Measurements from ENCODE around the gene DPPA3.
"Not testable (repeated sequence)": the region's sequence is repeated elsewhere in the genome, so short reads cannot be mapped to it uniquely, and the experiment has no call there.

DPPA3 gene

GRCh38 chr12:7731486-7731885 lies 20.3 kb downstream of the DPPA3 start:
- DNase-seq, result no peak

GRCh38 chr12:7732993-7733392 lies 21.8 kb downstream of the DPPA3 start:
- DNase-seq, result no peak

- DNase-seq, result no peak
Measured at GRCh38 chr12:7747246-7747645, 36.0 kb downstream of the DPPA3 start, which contains the start of gene CLEC4C. CLEC4C (minus strand) TSS chr12:7747375; CDS start chr12:7747348, 27 bp downstream.

GRCh38 chr12:7748852-7749251 lies 37.6 kb downstream of the DPPA3 start:
- DNase-seq, result no peak

GRCh38 chr12:7749442-7749841 lies 38.2 kb downstream of the DPPA3 start:
- DNase-seq, result no peak

GRCh38 chr12:7750350-7750749 lies 39.1 kb downstream of the DPPA3 start:
- DNase-seq, result no peak

- no peak for DNase-seq
Measured at GRCh38 chr12:7751394-7751793, 40.2 kb downstream of the DPPA3 start.

- DNase-seq, result not testable (repeated sequence)
Measured at GRCh38 chr12:7751941-7752922, 41.0 kb downstream of the DPPA3 start.

- DNase-seq, result not testable (repeated sequence)
Measured at GRCh38 chr12:7755668-7756067, 44.4 kb downstream of the DPPA3 start.

GRCh38 chr12:7756993-7757392 lies 45.8 kb downstream of the DPPA3 start:
- no peak for DNase-seq

- DNase-seq, result no peak
Measured at GRCh38 chr12:7758766-7759140, 47.5 kb downstream of the DPPA3 start.

All from activated CD4-positive, alpha-beta T cell treated with anti-CD3 and anti-CD28 coated beads, Interleukin-2, amount 50 U/mL, for 48 hours (primary cell).